ENCODE results near the gene TOM1L2. TPM values are rescaled to one million over a fixed set of nuclear protein-coding genes. Genes with fewer than 3 reads are reported as not detected.
A peak's percentile ranks its signal among the peaks of the same experiment; 100 is the strongest.

TOM1L2 gene
- total RNA-seq, 1 experiment from 2014 or later = 45.2 TPM

DNA sequence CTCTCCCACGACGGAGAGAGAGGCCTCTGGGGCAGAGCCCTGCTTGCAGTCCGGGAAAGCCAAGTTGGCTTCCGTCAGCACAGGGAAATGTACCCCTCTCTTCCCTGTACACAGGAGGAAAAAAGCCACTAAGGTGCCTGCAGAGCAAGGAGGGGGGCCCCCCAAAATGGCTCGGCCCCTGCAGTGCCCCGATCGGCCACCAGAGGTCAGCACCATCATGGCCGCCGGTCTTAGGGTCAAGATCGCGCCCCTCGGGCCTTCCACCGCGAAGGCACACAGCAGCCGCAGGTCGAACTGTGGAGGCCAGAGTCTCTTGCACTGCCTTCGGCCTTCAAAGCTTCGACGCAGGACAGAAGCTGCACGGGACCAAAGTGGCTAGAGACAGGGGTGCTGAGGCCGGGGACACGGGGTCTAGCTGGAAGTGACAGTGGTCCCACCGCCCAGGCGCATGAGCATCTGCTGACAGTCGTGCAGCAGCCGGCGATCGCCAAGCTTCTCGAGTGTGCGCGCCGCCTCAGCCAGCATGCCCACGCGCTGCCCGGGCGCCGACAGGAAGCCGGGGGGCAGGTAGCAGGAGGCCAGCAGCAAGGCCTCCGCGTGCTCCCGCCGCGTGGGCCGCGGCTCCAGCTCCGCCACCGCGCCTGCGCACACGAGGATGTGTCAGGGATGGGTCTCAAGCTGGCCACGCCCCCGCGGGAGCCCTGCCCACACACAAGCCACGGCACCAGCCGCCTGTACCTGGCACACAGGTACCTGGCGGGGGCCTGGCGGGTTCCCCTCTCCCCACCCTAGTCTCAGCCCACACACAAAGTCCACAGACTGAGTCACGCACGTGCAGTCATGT lies 159.8 kb downstream of the TOM1L2 start:
- ChIA-PET POLR2A (interaction anchor here (1.9 kb wide), 1 partner anchor 24 kb away, joined by 5 read pairs; the partner anchor contains the start of gene SREBF1), CTCF (interaction anchor here (0.6 to 0.7 kb wide), 2 partner anchors 15 to 30 kb away, joined by 3 to 4 read pairs; no protein-coding TSS in a partner anchor)
- BruUV-seq (replicated peaks) = TSS peak; percentile 53
- H3K9me3 ChIP-seq (ENCODE audit: control insufficient read depth, insufficient read depth, low read depth, low read length) = no peaks in the 10 kb centered on the region
- H3K27ac ChIP-seq (ENCODE audit: low read length) = peak overlapping the region; percentile 73
- ATAC-seq = peak; percentile 32
- TF ChIP-seq POLR2AphosphoS5 (IDR thresholded peaks at IDR 0.05; ENCODE audit: low read depth, low read length) = peak; percentile 70
- TF ChIP-seq, protein P1, sequence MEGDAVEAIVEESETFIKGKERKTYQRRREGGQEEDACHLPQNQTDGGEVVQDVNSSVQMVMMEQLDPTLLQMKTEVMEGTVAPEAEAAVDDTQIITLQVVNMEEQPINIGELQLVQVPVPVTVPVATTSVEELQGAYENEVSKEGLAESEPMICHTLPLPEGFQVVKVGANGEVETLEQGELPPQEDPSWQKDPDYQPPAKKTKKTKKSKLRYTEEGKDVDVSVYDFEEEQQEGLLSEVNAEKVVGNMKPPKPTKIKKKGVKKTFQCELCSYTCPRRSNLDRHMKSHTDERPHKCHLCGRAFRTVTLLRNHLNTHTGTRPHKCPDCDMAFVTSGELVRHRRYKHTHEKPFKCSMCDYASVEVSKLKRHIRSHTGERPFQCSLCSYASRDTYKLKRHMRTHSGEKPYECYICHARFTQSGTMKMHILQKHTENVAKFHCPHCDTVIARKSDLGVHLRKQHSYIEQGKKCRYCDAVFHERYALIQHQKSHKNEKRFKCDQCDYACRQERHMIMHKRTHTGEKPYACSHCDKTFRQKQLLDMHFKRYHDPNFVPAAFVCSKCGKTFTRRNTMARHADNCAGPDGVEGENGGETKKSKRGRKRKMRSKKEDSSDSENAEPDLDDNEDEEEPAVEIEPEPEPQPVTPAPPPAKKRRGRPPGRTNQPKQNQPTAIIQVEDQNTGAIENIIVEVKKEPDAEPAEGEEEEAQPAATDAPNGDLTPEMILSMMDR (IDR thresholded peaks at IDR 0.05) = peak; percentile 97
- no peak for TF ChIP-seq SIN3A (IDR thresholded peaks at IDR 0.05; ENCODE audit: borderline replicate concordance, insufficient read depth, low read depth, low read length)
- TF ChIP-seq, protein P2, sequence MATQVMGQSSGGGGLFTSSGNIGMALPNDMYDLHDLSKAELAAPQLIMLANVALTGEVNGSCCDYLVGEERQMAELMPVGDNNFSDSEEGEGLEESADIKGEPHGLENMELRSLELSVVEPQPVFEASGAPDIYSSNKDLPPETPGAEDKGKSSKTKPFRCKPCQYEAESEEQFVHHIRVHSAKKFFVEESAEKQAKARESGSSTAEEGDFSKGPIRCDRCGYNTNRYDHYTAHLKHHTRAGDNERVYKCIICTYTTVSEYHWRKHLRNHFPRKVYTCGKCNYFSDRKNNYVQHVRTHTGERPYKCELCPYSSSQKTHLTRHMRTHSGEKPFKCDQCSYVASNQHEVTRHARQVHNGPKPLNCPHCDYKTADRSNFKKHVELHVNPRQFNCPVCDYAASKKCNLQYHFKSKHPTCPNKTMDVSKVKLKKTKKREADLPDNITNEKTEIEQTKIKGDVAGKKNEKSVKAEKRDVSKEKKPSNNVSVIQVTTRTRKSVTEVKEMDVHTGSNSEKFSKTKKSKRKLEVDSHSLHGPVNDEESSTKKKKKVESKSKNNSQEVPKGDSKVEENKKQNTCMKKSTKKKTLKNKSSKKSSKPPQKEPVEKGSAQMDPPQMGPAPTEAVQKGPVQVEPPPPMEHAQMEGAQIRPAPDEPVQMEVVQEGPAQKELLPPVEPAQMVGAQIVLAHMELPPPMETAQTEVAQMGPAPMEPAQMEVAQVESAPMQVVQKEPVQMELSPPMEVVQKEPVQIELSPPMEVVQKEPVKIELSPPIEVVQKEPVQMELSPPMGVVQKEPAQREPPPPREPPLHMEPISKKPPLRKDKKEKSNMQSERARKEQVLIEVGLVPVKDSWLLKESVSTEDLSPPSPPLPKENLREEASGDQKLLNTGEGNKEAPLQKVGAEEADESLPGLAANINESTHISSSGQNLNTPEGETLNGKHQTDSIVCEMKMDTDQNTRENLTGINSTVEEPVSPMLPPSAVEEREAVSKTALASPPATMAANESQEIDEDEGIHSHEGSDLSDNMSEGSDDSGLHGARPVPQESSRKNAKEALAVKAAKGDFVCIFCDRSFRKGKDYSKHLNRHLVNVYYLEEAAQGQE (IDR thresholded peaks at IDR 0.05; ENCODE audit: insufficient read depth in 1 of 2, low read depth in 2 of 2, low read length in 1 of 2) = no peak
- H3K36me3 ChIP-seq (ENCODE audit: control insufficient read depth, insufficient read depth, low read length) = no peaks in the 10 kb centered on the region; the same call in 1 of the 2 replicates
- H3K4me1 ChIP-seq (ENCODE audit: control insufficient read depth, insufficient read depth, low read length) = peaks cover 61% of the 10 kb centered on the region
- in situ Hi-C loops (cut with HindIII; ENCODE audit: low pct_unique_long_range_greater_than_20kb, low sequenced_read_pairs) = no loop called here
- no peak overlapping the region for H3K4me3 ChIP-seq (ENCODE audit: low read depth in 2 of 2, low read length in 2 of 2)
- no peaks in the 10 kb centered on the region for H3K27me3 ChIP-seq (ENCODE audit: control insufficient read depth, insufficient read depth, low read length)
- intact Hi-C loops (cut with micrococcal nuclease; ENCODE audit: unreplicated experiment) = loop anchor here (5.0 kb wide), 1 partner anchor 45 kb away; no protein-coding TSS in a partner anchor
- DNase-seq (ENCODE audit: low read depth, low spot score) = no peak

DNA sequence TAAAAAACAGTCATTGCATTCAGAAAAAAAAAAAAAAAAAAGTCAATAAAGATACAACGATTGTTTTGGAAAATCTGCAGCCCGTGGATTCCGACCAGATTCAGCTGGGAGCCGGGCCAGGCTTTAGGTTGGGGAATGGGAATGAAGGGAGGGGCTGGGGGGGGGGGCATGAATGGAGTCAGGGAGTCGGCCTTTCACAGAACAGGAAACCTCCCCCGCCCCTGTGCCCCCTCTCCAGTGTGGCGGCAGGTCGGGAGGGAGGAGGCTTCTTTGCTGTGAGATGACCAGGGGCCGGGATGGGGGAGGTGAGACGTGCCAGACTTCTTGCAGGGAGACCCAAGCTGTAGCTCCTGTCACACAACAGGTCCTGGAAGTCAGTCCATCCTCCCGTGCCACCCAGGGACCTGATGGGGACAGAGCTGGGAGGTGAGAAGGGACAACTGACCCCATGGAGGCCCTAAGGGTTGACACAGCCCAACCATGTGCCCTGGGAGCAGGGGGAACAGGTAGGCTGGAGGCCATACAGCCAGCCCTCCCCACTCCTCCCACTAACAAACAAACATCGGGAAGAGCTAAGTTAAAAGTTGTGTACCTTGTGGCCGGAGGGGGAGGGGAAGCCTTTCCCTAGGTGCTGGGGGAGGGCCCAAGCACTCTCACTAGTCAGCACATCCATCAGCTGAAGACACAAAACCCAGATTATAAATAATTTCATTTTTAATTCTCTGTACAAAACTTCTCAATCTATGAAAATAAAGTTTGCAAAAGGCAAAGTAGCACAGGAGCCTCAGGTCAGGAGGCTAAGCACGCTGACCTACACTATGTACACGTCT lies 160.6 kb downstream of the TOM1L2 start:
- Histone ChIP-seq H3K27me3 (ENCODE audit: control insufficient read depth, insufficient read depth, low read length) (no peaks in the 10 kb centered on the region), H3K4me1 (ENCODE audit: control insufficient read depth, insufficient read depth, low read length) (peaks cover 64% of the 10 kb centered on the region), H3K27ac (ENCODE audit: low read length) (peak overlapping the region; percentile 73), H3K4me3 (ENCODE audit: low read depth in 2 of 2, low read length in 2 of 2) (0 out of 4 replicates have a peak overlapping the region, but pooled peaks of 1 of the 2 experiments have one; percentile 18), H3K36me3 (ENCODE audit: control insufficient read depth, insufficient read depth, low read length) (no peaks in the 10 kb centered on the region; the same call in 1 of the 2 replicates), H3K9me3 (ENCODE audit: control insufficient read depth, insufficient read depth, low read depth, low read length) (no peaks in the 10 kb centered on the region)
- CTCF ChIA-PET = interaction anchor here (0.6 to 1.2 kb wide), 3 partner anchors 27 to 108 kb away, joined by 3 to 8 read pairs (median 4); no protein-coding TSS in a partner anchor
- intact Hi-C loops (cut with micrococcal nuclease; ENCODE audit: unreplicated experiment) (loop anchor here (5.0 kb wide), 1 partner anchor 46 kb away; no protein-coding TSS in a partner anchor), in situ Hi-C loops (cut with HindIII; ENCODE audit: low pct_unique_long_range_greater_than_20kb, low sequenced_read_pairs) (no loop called here)
- DNase-seq (ENCODE audit: low read depth, low spot score) (no peak), ATAC-seq (peak; percentile 15)
- BruUV-seq (replicated peaks) = no TSS peak
- TF ChIP-seq, protein P2 (IDR thresholded peaks at IDR 0.05; ENCODE audit: insufficient read depth in 1 of 2, low read depth in 2 of 2, low read length in 1 of 2) = no peak
- TF ChIP-seq, protein P1 (IDR thresholded peaks at IDR 0.05) = no peak
- TF ChIP-seq TCF7L2 (IDR thresholded peaks at IDR 0.05; ENCODE audit: low read depth, low read length) (0 out of 2 replicates have a peak, but pooled peaks have one; percentile 10), POLR2AphosphoS5 (IDR thresholded peaks at IDR 0.05; ENCODE audit: low read depth, low read length) (no peak)
- POLR2A ChIA-PET = interaction anchor here (0.6 to 1.9 kb wide), 3 partner anchors 25 to 222 kb away, joined by 5 to 6 read pairs (median 6); partner anchors contain the start of gene SREBF1

Measured in Panc1 (cell line).